K562 (cell line): ENCODE results near the gene H2AZ2. TPM values are rescaled to one million over a fixed set of nuclear protein-coding genes. Genes with fewer than 3 reads are reported as not detected.

Source experiments
- CBFA2T2 ChIP-seq: fragments of 450-650 bp; conservative IDR thresholded peaks from 2 replicates; pipeline ENCODE4 v1.6.1; 2017; ENCODE audit warnings: mild to moderate bottlenecking
- DDX20 ChIP-seq: fragments of 450-650 bp; IDR thresholded peaks from 2 replicates; pipeline ENCODE4 v1.6.1; 2016; ENCODE audit warnings: missing genetic modification characterization, low read depth, mild to moderate bottlenecking, missing compliant biosample characterization, moderate library complexity
- ESRRB ChIP-seq: fragments of 250-450 bp; sonication (Bioruptor Pico); IDR thresholded peaks from 2 replicates; pipeline ENCODE4 v1.5.0; 2020; ENCODE audit warnings: mild to moderate bottlenecking, moderate library complexity, borderline replicate concordance
- FOXP1 ChIP-seq: sonication (generic); formaldehyde crosslinking; IDR thresholded peaks from 2 replicates; pipeline ENCODE4 v1.8.0; 2022; ENCODE audit warnings: mild to moderate bottlenecking, missing genetic modification reagents
- KDM4B ChIP-seq, 2 experiments: fragments of 450-650 bp in 1 of 2; sonication (generic) in 1 of 2; IDR thresholded peaks; 2 replicates each; pipeline ENCODE4 v1.6.1; 2016 to 2017; ENCODE audit warnings: borderline replicate concordance in 2 of 2, antibody characterized with exemption in 1 of 2, low read depth in 1 of 2, mild to moderate bottlenecking in 1 of 2
- LCOR ChIP-seq: sonication (generic); formaldehyde crosslinking; IDR thresholded peaks from 2 replicates; pipeline ENCODE4 v1.8.0; 2022; ENCODE audit warnings: mild to moderate bottlenecking, missing genetic modification reagents
- LEF1 ChIP-seq: fragments of 450-650 bp; IDR thresholded peaks from 2 replicates; pipeline ENCODE4 v1.6.1; 2016; ENCODE audit warnings: mild to moderate bottlenecking
- MXI1 ChIP-seq: IDR thresholded peaks from 2 replicates; pipeline ENCODE4 v1.6.1; 2011; ENCODE audit warnings: low read depth, mild to moderate bottlenecking, improper control_type of control experiment, low read length
- NCOA4 ChIP-seq: fragments of 450-650 bp; IDR thresholded peaks from 2 replicates; pipeline ENCODE4 v1.6.1; 2018; ENCODE audit warnings: mild to moderate bottlenecking; ENCODE audit not compliant: partially characterized antibody
- NFXL1 ChIP-seq: fragments of 450-650 bp; formaldehyde crosslinking; IDR thresholded peaks from 2 replicates; pipeline ENCODE4 v1.4.0; 2021; ENCODE audit warnings: mild to moderate bottlenecking
- NR1H2 ChIP-seq: sonication (generic); formaldehyde crosslinking; IDR thresholded peaks from 2 replicates; pipeline ENCODE4 v1.4.0; 2020; ENCODE audit warnings: mild to moderate bottlenecking, missing genetic modification reagents
- PHB ChIP-seq: fragments of 250-450 bp; sonication (Bioruptor Pico); IDR thresholded peaks from 2 replicates; pipeline ENCODE4 v1.5.0; 2021
- PHB2 ChIP-seq: fragments of 450-650 bp; IDR thresholded peaks from 2 replicates; pipeline ENCODE4 v1.6.1; 2017; ENCODE audit warnings: low read depth
- PHTF2 ChIP-seq: fragments of 250-450 bp; sonication (Bioruptor Pico); IDR thresholded peaks from 2 replicates; pipeline ENCODE4 v1.5.0; 2021; ENCODE audit warnings: mild to moderate bottlenecking
- POLR2B ChIP-seq: fragments of 450-650 bp; IDR thresholded peaks from 2 replicates; pipeline ENCODE4 v1.6.1; 2018; ENCODE audit warnings: low read depth; ENCODE audit not compliant: partially characterized antibody
- RBM15 ChIP-seq: fragments of 200-400 bp; formaldehyde crosslinking; IDR thresholded peaks from 2 replicates; pipeline ENCODE4 v1.6.1; 2018; ENCODE audit warnings: mild to moderate bottlenecking, low read length, moderate library complexity; ENCODE audit not compliant: insufficient read depth
- RBM39 ChIP-seq: fragments of 200-400 bp; formaldehyde crosslinking; optimal IDR thresholded peaks from 2 replicates; pipeline ENCODE3; 2018; ENCODE audit warnings: low read depth, low read length
- SPI1 ChIP-seq: IDR thresholded peaks from 2 replicates; pipeline ENCODE4 v1.6.1; 2011; ENCODE audit warnings: low read depth, low read length, control low read depth, borderline replicate concordance
- TAF15 ChIP-seq: fragments of 200-400 bp; formaldehyde crosslinking; IDR thresholded peaks from 2 replicates; pipeline ENCODE4 v1.6.1; 2017; ENCODE audit warnings: mild to moderate bottlenecking, low read depth, low read length, moderate library complexity
- ZNF232 ChIP-seq: sonication (generic); formaldehyde crosslinking; IDR thresholded peaks from 2 replicates; pipeline ENCODE4 v1.8.0; 2022; ENCODE audit warnings: mild to moderate bottlenecking, missing genetic modification reagents
- ZNF253 ChIP-seq: fragments of 250-450 bp; sonication (Bioruptor Pico); conservative IDR thresholded peaks from 2 replicates; pipeline ENCODE4 v1.6.1; 2021; ENCODE audit warnings: mild to moderate bottlenecking
- ZNF507 ChIP-seq: conservative IDR thresholded peaks from 2 replicates; pipeline ENCODE4 v1.6.1; 2017; ENCODE audit warnings: missing genetic modification characterization, missing compliant biosample characterization
- ZNF699 ChIP-seq: fragments of 250-450 bp; sonication (Bioruptor Pico); IDR thresholded peaks from 2 replicates; pipeline ENCODE4 v1.8.0; 2021; ENCODE audit warnings: mild to moderate bottlenecking, moderate library complexity; ENCODE audit not compliant: insufficient replicate concordance
- ZNF76 ChIP-seq: fragments of 250-450 bp; sonication (Bioruptor Pico); IDR thresholded peaks from 2 replicates; pipeline ENCODE4 v1.4.0; 2020; ENCODE audit warnings: mild to moderate bottlenecking, moderate library complexity, borderline replicate concordance
- ZZZ3 ChIP-seq: fragments of 450-650 bp; IDR thresholded peaks from 2 replicates; pipeline ENCODE4 v1.6.1; 2016; ENCODE audit warnings: antibody characterized with exemption, mild to moderate bottlenecking, moderate library complexity
- polyA plus RNA-seq, 8 experiments: library from polyadenylated mRNA; depleted of rRNA in 4 of 8; stranded (reverse) in 5 of 8; unstranded in 3 of 8; fragments of >200 nt; fragmentation: Nextera tagmentation in 2 of 8; fragmentation: Illumina TruSeq in 1 of 8; extraction: Ambion mirVana in 2 of 8; extraction: Trizol in 1 of 8; gene quantifications; 2 replicates each; pipeline versions ENCODE4 v1.2.1 to v1.2.3, GENCODE V29; 2011 to 2014; ENCODE audit warnings: inconsistent platforms in 1 of 8, missing spikeins in 1 of 8
- total RNA-seq, 7 experiments: library from RNA; depleted of rRNA in 6 of 7; stranded (reverse); fragments of >200 nt in 6 of 7; fragmentation: Illumina TruSeq in 2 of 7; extraction: Trizol in 2 of 7; gene quantifications; 2 replicates each; pipeline versions ENCODE4 v1.2.1 to v1.2.3, GENCODE V29; 2011 to 2021; ENCODE audit warnings: low replicate concordance in 1 of 7
- TF ChIP-seq, protein P1 (sequence below): fragments of 450-650 bp; IDR thresholded peaks from 2 replicates; pipeline ENCODE4 v1.6.1; 2016; ENCODE audit warnings: missing biosample characterization, missing genetic modification characterization
- TF ChIP-seq, protein P2 (sequence below): sonication (generic); formaldehyde crosslinking; IDR thresholded peaks from 2 replicates; pipeline ENCODE4 v1.8.0; 2022; ENCODE audit warnings: mild to moderate bottlenecking, missing genetic modification reagents, borderline replicate concordance

The H2AZ2 gene
- total and polyA plus RNA-seq, 9 of the 15 experiments (the other 6 are each of a cell fraction or from before 2014, with no cell fraction given) = 105 to 382 (median 286) TPM

DNA sequence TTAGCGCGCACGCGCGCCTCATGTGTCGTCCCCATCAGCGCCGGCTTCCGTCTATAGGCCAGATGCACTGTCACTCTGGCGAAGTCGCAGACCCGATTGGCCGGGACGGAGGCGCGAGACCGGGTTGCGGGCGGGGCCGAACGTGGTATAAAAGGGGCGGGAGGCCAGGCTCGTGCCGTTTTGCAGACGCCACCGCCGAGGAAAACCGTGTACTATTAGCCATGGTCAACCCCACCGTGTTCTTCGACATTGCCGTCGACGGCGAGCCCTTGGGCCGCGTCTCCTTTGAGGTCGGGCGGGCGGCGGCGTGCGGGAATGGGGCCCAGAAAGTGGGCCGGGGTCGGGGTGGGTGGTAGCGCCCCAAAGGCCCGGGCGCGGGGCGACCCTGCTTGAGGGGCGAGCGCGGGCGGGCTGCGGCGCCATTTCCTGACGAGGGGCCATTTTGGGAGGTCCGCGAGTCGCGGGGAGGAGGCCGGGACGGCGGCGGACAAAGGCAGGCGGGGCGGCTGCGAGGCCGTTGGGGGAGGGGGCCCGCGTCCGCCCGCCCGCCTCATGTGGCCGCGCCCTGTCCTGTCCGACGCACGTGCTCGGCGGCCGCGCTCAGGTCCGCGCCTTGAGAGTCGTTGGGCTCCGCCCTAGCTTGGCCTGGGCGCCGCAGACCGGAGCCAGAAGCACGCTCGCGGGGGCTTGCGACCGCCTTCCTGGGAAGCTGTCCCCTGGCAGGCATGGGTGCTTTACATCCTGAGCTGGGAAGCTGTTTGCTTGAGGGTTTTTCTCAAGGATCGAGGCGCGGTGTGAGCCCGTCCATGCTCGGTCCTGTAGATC, 51.2 kb downstream of the H2AZ2 start, which contains the start of gene PPIA (continued):
- TF ChIP-seq ZZZ3 (no peak), RBM39 (no peak), LEF1 (0 out of 2 replicates have a peak, but pooled peaks have one; percentile 10), ZNF76 (CRISPR knock-in tag) (0 out of 2 replicates have a peak, but pooled peaks have one; percentile 49), CBFA2T2 (no peak), ESRRB (CRISPR knock-in tag) (no peak), NFXL1 (peak; percentile 39; the same call in 1 of the 2 replicates), FOXP1 (CRISPR knock-in tag) (peak; percentile 84; the same call in 1 of the 2 replicates), ZNF699 (no peak), ZNF232 (CRISPR knock-in tag) (0 out of 2 replicates have a peak, but pooled peaks have one; percentile 12), RBM15 (no peak), LCOR (CRISPR knock-in tag) (peak; percentile 75; the same call in 1 of the 2 replicates), ZNF253 (no peak), ZNF507 (tag) (no peak), PHTF2 (no peak), KDM4B (IDR thresholded peaks at IDR 0.05; ENCODE audit: borderline replicate concordance in 2 of 2, low read depth in 1 of 2) (no peak; a peak in 1 of 4 replicates), TAF15 (peak; percentile 51; the same call in 1 of the 2 replicates), MXI1 (peak; percentile 75), SPI1 (no peak), PHB (CRISPR knock-in tag) (peak; percentile 74; the same call in 1 of the 2 replicates), DDX20 (no peak), PHB2 (no peak), NCOA4 (no peak), POLR2B (peak; percentile 97), NR1H2 (CRISPR knock-in tag) (no peak; the same call in 1 of the 2 replicates)
- TF ChIP-seq, protein P1, sequence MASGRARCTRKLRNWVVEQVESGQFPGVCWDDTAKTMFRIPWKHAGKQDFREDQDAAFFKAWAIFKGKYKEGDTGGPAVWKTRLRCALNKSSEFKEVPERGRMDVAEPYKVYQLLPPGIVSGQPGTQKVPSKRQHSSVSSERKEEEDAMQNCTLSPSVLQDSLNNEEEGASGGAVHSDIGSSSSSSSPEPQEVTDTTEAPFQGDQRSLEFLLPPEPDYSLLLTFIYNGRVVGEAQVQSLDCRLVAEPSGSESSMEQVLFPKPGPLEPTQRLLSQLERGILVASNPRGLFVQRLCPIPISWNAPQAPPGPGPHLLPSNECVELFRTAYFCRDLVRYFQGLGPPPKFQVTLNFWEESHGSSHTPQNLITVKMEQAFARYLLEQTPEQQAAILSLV = no peak
- TF ChIP-seq, protein P2, sequence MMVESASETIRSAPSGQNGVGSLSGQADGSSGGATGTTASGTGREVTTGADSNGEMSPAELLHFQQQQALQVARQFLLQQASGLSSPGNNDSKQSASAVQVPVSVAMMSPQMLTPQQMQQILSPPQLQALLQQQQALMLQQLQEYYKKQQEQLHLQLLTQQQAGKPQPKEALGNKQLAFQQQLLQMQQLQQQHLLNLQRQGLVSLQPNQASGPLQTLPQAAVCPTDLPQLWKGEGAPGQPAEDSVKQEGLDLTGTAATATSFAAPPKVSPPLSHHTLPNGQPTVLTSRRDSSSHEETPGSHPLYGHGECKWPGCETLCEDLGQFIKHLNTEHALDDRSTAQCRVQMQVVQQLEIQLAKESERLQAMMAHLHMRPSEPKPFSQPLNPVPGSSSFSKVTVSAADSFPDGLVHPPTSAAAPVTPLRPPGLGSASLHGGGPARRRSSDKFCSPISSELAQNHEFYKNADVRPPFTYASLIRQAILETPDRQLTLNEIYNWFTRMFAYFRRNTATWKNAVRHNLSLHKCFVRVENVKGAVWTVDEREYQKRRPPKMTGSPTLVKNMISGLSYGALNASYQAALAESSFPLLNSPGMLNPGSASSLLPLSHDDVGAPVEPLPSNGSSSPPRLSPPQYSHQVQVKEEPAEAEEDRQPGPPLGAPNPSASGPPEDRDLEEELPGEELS (CRISPR knock-in tag) = no peak
